HG03565 (cell line): ENCODE data around the gene MRPL49.

Source experiments
- ATAC-seq: cut with Tn5 transposase; IDR thresholded peaks from one replicate; pipeline ENCODE4 v1.9.1; 2021; ENCODE audit warnings: mild to moderate bottlenecking, moderate library complexity; ENCODE audit not compliant: unreplicated experiment

The MRPL49 gene

DNA sequence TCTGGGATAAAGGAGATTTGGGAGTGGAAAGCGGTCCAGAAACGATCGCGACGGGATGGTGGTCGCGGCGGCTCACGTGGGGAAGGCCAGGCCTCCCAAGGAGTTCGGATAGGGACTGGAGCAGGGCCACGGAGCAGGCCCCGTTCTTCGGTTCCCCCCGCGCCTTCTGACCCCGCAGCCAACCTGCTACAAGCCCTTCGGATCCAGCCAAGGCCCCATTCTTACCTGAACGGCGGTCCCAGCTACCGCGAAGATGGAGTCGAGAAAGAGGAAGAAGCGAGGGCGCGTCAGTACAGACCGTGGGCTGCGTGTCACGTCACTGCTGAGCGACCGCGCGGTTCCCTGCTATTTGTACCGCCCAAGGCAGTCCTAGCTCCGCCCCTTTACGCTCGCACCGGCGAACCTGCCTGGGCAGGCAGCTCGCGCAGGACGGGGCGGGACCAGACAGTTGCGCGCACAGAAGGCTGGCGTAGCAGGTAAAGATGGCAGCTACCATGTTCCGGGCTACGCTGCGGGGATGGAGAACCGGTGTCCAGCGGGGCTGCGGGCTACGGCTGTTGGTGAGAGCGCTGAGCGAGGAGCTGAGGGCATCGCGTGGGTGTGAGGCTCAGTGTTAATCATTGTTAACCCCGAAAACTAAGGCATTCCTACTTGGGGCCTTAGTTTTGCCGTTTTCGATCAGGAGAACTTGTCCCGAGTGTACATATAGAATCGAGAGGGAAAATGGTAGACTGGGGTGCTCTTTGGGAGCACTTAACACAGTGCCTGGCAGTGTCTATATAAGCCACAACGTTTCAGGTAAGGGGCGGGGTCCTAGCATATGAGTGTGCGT, at the start of gene MRPL49, which contains the start of gene FAU:
MRPL49 (plus strand) TSS at position 457 of the 832 bp plus-strand sequence; CDS start at position 483, 26 bp downstream.
FAU (minus strand) TSS at position 270 of the 832 bp plus-strand sequence. CDS start 321 bp downstream, outside the sequence.
- peak; percentile 59 for ATAC-seq

DNA sequence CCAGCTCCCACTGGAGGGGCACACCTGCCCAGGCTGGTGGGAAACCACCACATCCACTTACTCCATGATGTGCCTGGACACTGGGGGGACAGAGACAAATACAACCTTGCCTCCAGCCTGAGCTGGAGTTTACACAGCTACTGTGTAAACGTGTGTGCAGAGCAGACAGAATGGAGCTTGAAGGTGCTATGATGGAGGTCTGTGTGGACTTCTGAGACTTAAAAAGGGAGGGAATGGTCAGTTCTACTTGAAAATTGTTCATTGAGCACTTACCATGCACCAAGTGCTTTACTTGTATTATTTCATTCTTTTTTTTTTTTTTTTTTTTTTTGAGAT, 49.5 kb upstream of the MRPL49 start:
- ATAC-seq, result no peak

DNA sequence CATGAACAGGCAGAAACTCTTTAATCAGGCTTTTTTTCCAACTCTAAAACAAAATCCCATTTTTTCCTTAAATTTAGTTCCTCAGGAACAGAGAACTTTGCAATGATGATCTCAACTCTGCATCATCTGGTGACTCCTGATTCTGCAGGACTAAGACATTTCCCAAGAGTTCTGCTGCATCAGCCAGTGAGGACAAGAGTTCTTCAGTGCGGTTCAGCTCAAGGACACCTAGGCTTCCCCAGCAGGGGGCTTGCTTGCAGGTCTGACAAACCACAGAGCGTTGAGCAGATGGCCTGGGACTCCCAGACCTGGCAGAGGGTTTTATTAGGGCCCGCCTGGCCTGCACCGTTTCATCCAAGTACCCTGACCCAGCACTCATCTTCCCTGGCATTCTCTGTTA, 44.7 kb upstream of the MRPL49 start:
- ATAC-seq, result no peak

DNA sequence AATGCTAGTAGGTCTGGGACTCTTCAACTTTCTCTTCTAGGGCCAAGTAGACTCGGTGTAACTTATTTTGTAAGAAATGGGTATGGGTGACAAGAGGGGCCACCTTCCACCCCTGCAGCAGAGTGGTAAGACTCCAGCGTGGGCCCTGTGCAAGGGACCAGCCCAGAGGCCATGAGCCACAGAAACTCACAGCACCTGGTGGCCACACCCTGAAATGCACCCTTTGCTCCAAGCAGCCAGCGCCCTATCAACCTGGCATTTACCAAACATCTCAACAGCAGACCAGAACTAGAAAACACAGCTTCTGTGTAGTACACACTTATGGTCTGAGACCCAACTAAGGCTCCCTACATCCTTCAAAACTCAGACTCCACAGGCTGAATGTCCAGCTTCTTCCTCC, 44.0 kb upstream of the MRPL49 start:
- ATAC-seq, result no peak

DNA sequence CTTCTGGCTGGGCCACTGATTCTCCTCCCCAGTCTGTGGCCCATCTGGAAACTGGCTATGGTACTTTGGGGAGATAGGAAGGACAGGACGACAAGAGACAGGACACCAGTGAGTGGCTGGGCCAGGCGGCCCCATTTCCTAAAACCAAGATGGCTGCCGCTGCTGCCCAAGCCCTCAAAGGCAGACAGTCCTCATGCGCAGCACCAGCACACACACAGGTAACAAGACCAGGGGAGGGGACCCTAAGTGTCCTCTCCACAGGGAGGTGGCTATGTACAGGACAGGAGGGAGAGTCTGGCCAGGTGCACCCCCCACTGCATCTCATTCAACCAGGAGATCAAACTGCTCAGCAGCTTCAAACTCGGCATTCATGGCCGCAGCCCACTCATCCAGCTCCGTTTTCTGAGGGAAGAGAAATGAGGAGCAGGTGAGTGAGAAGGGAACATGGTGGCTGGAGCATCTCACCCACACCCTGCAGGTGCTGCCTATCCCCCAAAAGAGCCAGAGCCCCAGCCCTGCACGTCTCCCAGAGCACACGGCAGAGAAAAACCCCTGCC, 43.3 kb upstream of the MRPL49 start:
- ATAC-seq, result no peak

DNA sequence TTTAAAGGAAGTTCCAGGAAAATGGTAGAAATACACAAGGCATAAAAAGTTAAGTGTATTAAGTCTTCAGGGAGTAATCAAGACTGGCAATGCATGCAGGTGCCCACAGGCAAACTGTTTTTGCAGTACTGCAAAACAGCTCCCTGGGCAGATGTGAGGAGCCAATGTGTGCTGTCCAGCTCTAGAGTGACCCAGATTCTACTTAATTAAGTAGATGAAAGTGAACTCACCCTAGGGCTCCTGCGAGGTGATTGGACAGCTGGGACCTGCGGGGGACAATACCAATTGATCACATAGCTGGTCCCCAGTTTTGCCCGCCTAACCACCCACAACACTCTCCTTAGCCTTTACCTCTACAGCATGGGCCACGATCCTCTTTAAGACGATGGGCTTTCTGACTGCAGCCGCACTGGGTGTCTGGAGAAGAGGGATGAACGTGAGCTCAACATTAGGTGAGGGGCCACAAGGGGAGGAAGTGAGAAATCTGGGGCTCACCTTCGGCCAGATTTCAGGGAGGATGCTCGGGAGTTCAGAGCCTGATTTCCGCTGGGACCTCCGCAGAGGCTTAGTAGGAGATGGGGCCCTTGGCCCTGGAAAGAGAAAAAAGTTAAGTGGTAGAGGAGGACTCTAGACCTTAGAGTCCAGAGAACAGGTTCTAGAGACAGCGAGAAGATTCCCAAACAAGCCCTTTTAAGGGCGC, 38.8 kb upstream of the MRPL49 start:
- peak; percentile 12 for ATAC-seq

DNA sequence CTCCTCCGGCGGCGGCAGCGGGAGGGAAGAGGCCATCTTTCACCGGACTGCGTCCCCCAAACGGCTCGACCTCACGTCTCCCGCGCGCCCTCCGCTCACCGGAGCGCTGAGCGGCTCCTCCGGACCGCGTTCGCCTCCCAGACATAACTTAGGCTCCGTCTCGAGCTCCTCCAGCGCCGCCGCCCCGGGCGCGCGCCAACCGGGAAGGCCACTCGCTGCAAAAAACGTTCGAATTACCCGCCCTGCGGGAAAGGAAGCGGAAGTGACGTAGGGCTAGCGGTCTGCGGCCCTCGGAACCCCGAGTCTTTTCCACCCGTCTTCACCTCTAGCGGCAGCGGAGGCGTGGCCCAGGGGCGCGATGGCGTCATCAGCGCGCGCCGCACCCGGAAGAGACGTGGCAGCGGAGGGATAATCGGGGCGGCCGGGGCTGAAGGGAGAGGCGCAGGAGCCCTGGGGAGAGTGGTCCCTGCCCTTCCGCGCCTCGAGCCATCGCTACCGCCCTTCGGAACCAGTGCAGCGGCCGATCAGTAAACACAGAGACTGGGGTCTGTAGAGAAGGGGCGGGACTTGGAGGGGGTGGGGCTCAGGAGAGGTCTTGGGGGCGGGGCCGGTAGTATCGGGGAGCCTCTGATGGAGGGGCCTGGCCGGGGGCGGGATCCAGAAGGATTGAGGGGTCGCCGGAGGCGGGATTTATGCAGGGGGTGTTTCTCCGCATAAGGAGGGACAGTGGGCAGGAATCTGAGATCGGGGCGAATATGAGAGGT, 38.1 kb upstream of the MRPL49 start, which contains the start of the genes CDCA5 and ZFPL1:
CDCA5 (minus strand) TSS at position 207 of the 764 bp plus-strand sequence; CDS start at position 145, 62 bp downstream.
ZFPL1 (plus strand) TSS at position 389 of the 764 bp plus-strand sequence. CDS start 477 bp downstream, outside the sequence.
- ATAC-seq, result peak; percentile 82

DNA sequence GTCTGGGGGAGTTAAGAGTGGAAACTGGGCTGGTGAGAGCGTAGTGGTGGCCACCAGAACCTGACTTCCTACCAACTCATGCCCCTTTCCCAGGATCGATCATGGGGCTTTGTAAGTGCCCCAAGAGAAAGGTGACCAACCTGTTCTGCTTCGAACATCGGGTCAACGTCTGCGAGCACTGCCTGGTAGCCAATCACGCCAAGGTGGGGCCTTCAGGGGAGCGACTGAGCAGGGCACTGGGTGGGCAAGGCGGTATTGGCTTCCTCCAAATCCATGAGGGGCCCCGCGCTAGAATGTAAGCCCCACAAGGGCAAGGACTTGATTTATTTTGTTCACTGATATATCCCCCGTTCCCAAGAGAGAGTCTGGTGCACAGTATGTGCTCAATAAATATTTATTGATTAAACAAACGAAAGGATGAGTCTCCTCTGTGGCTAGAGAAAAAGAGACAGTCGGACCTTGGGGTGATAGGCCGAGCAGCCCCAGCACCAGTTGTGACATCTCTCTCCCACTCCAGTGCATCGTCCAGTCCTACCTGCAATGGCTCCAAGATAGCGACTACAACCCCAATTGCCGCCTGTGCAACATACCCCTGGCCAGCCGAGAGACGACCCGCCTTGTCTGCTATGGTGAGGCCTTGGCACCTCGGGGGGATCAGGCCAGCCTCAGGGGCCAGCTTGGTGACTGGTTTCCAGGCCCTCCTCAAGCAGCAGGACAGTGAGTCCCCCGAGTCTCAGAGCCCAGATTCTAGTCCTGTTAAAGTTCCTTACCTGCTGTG, 37.3 kb upstream of the MRPL49 start:
- no peak for ATAC-seq

DNA sequence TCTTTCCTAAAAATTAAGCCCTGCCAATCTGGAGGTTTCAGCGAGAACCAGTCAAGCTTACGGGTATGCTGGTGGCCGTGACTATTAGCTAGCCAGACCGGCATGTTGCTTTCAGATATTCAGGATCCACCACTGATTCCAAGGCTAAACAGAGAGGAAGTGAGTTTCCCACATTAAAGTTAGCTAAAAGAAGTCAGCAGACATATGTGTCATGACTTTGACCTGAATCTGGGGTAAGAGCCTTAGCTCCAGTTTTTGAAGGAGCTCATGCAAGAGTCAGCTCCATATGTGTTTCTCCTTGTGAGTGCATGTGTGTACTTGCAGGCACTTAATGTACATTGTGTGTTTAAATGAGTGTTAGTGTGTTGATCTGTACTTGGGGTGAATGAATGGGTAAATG, 36.7 kb upstream of the MRPL49 start:
- ATAC-seq, result no peak

DNA sequence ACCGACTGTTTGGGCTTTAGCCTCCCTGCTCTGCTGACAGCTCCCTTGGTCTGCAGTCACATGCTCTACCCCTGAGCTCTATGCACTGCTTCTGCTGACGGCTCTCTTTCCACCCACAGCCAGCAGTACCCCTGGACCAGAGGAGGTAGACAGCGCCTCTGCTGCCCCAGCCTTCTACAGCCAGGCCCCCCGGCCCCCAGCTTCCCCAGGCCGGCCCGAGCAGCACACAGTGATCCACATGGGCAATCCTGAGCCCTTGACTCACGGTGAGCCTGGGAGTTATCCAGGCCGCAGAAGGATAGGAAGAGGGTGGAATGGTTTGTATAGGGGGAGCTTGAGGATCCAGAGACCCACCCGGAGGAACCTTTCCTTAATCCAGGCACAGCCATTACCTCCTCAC, 35.3 kb upstream of the MRPL49 start:
- no peak for ATAC-seq

DNA sequence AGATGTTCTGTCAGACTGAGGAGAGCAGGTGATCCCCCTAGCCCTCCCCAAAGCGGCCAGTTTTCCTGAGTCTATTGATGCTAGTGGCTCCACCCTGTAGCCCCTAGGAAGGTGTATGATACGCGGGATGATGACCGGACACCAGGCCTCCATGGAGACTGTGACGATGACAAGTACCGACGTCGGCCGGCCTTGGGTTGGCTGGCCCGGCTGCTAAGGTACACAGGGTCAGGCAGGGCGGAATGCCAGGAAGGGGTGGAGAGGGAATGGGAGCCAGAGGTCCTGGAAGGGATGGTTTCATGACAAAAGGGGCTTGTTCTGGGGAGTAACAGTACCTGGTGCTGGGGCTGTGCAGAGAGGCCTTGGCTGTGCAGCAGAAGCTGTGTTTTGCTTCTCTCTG, 34.9 kb upstream of the MRPL49 start:
- ATAC-seq, result no peak

DNA sequence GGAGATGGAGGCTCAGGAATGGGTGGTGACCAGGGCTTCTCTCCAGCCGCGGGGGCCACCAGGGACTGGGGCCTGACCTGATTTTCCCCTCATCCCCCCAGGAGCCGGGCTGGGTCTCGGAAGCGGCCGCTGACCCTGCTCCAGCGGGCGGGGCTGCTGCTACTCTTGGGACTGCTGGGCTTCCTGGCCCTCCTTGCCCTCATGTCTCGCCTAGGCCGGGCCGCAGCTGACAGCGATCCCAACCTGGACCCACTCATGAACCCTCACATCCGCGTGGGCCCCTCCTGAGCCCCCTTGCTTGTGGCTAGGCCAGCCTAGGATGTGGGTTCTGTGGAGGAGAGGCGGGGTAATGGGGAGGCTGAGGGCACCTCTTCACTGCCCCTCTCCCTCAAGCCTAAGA, 34.3 kb upstream of the MRPL49 start:
- ATAC-seq, result no peak

DNA sequence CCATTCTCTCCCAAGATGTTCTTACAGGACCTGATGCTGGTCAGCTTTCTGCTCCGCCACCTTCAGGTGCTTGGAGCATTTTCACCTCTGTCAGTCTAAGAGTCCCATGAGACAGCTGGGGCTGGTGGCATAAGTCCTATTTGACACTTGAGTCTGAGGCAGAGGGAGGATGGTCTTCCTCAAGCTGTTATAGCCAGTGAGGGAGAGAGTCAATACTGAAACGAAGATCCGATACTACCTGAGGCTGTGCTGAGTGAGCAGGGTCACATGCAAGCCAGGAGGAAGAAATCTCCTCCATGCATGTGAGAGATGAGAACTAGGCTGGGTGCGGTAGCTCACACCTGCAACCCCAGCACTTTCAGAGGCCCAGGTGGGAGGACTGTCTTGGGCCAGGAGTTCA, 32.5 kb upstream of the MRPL49 start:
- no peak for ATAC-seq

DNA sequence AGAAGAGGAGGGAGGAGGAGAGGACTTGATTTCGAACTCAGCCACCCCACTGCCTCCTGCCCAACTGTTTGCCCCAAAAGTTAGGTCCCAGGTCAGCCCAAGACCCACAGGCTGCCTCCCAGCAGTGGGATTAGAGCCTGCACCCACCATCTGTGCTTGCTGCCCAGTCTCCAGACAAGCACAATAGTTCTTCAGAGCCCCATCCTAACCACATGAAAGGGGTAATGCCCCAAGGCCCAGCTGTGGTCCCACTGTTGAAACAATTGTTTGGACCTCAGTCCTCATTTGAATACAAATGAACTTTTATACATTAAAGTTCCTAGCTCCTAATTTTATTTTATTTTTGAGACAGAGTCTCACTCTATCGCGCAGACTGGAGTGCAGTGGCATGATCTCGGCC, 31.5 kb upstream of the MRPL49 start:
- no peak for ATAC-seq

DNA sequence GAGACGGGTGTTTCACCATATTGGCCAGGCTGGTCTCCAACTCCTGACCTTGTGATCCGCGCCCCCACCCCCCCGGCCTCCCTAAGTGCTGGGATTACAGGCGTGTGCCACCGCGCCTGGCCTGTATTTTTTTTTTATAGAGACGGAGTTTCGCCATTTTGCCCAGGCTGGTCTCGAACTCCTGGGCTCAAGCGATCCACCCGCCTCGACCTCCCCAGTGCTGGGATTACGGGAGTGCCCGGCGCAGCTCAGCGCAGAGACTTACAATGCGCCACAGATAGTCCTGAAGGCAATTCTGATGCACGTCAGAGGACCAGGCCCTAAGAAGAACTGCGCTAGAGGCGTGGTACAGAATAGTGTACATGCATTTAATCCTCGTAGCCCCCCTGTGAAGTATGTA, 26.7 kb upstream of the MRPL49 start:
- ATAC-seq, result no peak

DNA sequence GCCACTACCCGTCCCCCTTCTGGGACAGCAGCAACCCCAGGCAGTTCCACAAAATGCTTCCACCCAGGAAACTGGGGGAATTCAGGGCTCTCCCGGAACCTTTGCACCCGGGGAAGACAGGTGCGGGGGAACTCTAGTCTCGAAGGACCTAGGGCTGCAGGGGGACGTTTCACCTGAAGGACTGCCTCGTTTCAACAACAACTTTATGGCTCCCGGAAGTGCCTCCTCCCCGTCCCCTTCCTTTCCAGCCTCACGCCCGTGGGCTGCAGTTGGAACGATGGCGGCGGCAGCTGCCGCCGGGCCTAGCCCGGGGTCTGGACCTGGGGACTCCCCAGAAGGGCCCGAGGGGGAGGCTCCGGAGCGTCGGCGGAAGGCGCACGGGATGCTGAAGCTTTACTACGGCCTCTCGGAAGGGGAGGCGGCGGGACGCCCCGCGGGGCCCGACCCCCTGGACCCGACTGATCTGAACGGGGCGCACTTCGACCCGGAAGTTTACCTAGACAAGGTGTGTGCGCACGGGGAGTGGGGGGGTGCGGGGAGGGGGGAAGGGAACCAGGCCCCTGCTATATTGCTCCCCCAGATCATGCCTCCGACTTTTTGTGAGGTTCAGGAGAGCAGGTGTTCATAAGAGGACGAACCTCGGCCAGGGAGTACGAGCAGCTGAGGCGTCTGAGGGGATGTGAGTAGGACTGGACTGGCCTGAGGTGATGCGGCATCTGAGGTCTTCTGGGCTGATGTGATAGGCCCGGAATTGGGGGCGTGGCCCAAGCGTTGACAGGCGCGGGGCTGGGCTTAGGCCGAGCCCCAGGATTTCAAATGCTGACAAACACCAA, 25.9 kb upstream of the MRPL49 start, which contains the start of gene VPS51:
VPS51 (plus strand) TSS at position 241 of the 833 bp plus-strand sequence; CDS start at position 278, 37 bp downstream.
- peak; percentile 64 for ATAC-seq

DNA sequence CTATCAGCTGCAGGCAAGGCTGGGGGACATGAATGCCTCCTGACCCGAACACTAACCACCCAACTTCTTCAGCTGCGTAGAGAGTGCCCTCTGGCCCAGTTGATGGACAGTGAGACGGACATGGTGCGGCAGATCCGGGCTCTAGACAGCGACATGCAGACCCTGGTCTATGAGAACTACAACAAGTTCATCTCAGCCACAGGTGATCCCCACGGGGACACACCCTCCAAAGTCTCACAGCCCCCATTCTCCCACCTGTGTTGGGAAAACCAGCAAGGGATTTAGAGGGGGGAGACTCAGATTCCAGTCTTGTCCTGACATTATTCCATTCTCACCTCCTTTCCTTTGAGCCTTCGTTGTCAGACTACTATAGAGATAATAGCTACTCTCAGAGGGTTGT, 25.2 kb upstream of the MRPL49 start:
- no peak for ATAC-seq

DNA sequence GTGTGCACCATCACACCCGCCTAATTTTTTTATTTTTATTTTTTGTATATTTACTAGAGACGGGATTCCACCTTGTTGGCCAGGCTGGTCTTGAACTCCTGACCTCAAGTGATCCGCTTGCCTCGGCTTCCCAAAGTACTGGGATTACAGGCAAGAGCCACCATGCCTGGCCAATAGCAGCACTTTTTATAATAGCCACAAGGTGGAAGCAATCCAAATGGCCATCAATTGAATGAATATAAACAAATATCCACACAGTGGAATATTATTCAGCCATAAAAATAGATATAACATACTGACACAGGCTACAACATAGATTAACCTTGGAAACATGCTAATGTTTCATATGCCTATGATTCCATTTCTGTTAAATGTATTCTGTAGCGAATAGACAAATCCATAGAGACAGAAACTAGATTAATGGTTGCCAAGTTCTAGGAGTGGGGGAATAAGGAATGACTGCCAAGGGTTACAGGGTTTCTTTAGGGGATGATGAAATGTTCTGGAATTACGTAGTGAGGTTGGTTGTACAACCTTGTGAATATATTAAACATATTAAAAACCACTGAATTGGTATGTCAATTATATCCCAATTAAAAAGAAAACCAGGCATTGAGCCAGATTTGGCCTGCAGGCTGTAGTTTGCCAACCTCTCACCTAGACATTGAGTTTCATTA, 21.3 kb upstream of the MRPL49 start:
- ATAC-seq, result no peak
